ENCODE measurements around the gene MAN1B1. TPM values are rescaled to one million over a fixed set of nuclear protein-coding genes. Genes with fewer than 3 reads are reported as not detected.
A peak's percentile ranks its signal among the peaks of the same experiment; 100 is the strongest.

Gene MAN1B1
- total RNA-seq, 1 donor from 2014 or later: 109 TPM

- TF ChIP-seq CTCF (IDR thresholded peaks at IDR 0.05): no peak
- DNase-seq (ENCODE audit: extremely low spot score, unreplicated experiment): peak; percentile 81
- Mint-ChIP-seq H3K9me3 (ENCODE audit: unreplicated experiment) (no peaks in the 10 kb centered on the region), H3K27me3 (ENCODE audit: unreplicated experiment) (peaks cover 31% of the 10 kb centered on the region), H3K4me3 (ENCODE audit: unreplicated experiment) (no peak overlapping the region), H3K27ac (ENCODE audit: unreplicated experiment) (no peak overlapping the region), H3K4me1 (ENCODE audit: unreplicated experiment) (no peaks in the 10 kb centered on the region), H3K36me3 (ENCODE audit: unreplicated experiment) (no peaks in the 10 kb centered on the region)
These were observed 49.6 kb downstream of the MAN1B1 start for GRCh38 chr9:137136261-137136880.

GRCh38 chr9:137136881-137137607 lies 50.3 kb downstream of the MAN1B1 start:
- TF ChIP-seq CTCF (IDR thresholded peaks at IDR 0.05): no peak
- Mint-ChIP-seq H3K27ac (ENCODE audit: unreplicated experiment) (no peak overlapping the region), H3K27me3 (ENCODE audit: unreplicated experiment) (peaks cover 33% of the 10 kb centered on the region), H3K4me1 (ENCODE audit: unreplicated experiment) (no peaks in the 10 kb centered on the region), H3K36me3 (ENCODE audit: unreplicated experiment) (no peaks in the 10 kb centered on the region), H3K9me3 (ENCODE audit: unreplicated experiment) (no peaks in the 10 kb centered on the region), H3K4me3 (ENCODE audit: unreplicated experiment) (no peak overlapping the region)
- no peak for DNase-seq (ENCODE audit: extremely low spot score, unreplicated experiment)

- DNase-seq (ENCODE audit: extremely low spot score, unreplicated experiment): no peak
- no peaks in the 10 kb centered on the region for H3K4me1 Mint-ChIP-seq (ENCODE audit: unreplicated experiment)
- H3K4me3 Mint-ChIP-seq (ENCODE audit: unreplicated experiment): no peak overlapping the region
- no peaks in the 10 kb centered on the region for H3K9me3 Mint-ChIP-seq (ENCODE audit: unreplicated experiment)
- no peak overlapping the region for H3K27ac Mint-ChIP-seq (ENCODE audit: unreplicated experiment)
- TF ChIP-seq CTCF (IDR thresholded peaks at IDR 0.05): no peak
- peaks cover 36% of the 10 kb centered on the region for H3K27me3 Mint-ChIP-seq (ENCODE audit: unreplicated experiment)
- H3K36me3 Mint-ChIP-seq (ENCODE audit: unreplicated experiment): no peaks in the 10 kb centered on the region
These were observed 51.4 kb downstream of the MAN1B1 start for GRCh38 chr9:137138058-137138721.

GRCh38 chr9:137138722-137139467 lies 52.1 kb downstream of the MAN1B1 start, which contains the start of gene GRIN1:
Gene GRIN1 (plus strand): TSS chr9:137139154. CDS start chr9:137139487, 333 bp downstream.
- Mint-ChIP-seq H3K36me3 (ENCODE audit: unreplicated experiment) (no peaks in the 10 kb centered on the region), H3K27ac (ENCODE audit: unreplicated experiment) (no peak within 1 kb of the TSS), H3K4me1 (ENCODE audit: unreplicated experiment) (no peaks in the 10 kb centered on the region), H3K4me3 (ENCODE audit: unreplicated experiment) (no peak within 1 kb of the TSS), H3K9me3 (ENCODE audit: unreplicated experiment) (no peaks in the 10 kb centered on the region), H3K27me3 (ENCODE audit: unreplicated experiment) (peaks cover 35% of the 10 kb centered on the region)
- no peak for TF ChIP-seq CTCF (IDR thresholded peaks at IDR 0.05)
- peak; percentile 86 for DNase-seq (ENCODE audit: extremely low spot score, unreplicated experiment)
